A673 (cell line): ENCODE results near the gene NAA15.

Experiments used
- EZH2 ChIP-seq: fragments of 200-600 bp; sonication (generic); IDR thresholded peaks from 2 replicates; pipeline ENCODE4 v1.6.1; 2017; ENCODE audit warnings: borderline replicate concordance, low read depth, mild to moderate bottlenecking, mixed read lengths, antibody characterized with exemption, low read length; ENCODE audit not compliant: poor library complexity, severe bottlenecking
- TF ChIP-seq, protein P1 (sequence below): fragments of 300-800, 200-600 bp; sonication (generic); conservative IDR thresholded peaks from 2 replicates; pipeline ENCODE4 v1.5.1; 2017; ENCODE audit warnings: low read depth, mild to moderate bottlenecking, antibody characterized with exemption, low read length, moderate library complexity, mixed read lengths

- TF ChIP-seq EZH2, result no peak
- TF ChIP-seq, protein P1, sequence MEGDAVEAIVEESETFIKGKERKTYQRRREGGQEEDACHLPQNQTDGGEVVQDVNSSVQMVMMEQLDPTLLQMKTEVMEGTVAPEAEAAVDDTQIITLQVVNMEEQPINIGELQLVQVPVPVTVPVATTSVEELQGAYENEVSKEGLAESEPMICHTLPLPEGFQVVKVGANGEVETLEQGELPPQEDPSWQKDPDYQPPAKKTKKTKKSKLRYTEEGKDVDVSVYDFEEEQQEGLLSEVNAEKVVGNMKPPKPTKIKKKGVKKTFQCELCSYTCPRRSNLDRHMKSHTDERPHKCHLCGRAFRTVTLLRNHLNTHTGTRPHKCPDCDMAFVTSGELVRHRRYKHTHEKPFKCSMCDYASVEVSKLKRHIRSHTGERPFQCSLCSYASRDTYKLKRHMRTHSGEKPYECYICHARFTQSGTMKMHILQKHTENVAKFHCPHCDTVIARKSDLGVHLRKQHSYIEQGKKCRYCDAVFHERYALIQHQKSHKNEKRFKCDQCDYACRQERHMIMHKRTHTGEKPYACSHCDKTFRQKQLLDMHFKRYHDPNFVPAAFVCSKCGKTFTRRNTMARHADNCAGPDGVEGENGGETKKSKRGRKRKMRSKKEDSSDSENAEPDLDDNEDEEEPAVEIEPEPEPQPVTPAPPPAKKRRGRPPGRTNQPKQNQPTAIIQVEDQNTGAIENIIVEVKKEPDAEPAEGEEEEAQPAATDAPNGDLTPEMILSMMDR, result 0 out of 2 replicates have a peak, but pooled peaks have one; percentile 22
These were observed 711 bp downstream of the NAA15 start, which contains the start of gene NDUFC1 for GRCh38 chr4:139301821-139302611.
